VCaP (cell line): ENCODE data around the gene SRRM1.

ENCODE experiments used
- H3K27ac ChIP-seq: fragments of 450-650 bp; 2 replicates; pipeline ENCODE4 v1.5.1; 2017
- CTCF ChIP-seq: fragments of 450-650 bp; conservative IDR thresholded peaks from 2 replicates; pipeline ENCODE4 v1.5.1; 2017; ENCODE audit warnings: mild to moderate bottlenecking, moderate library complexity

Gene SRRM1

GRCh38 chr1:24644100-24644384 lies 940 bp downstream of the SRRM1 start:
- no peak for TF ChIP-seq CTCF
- H3K27ac ChIP-seq: peak overlapping the region; percentile 97

- H3K27ac ChIP-seq: no peak overlapping the region
- TF ChIP-seq CTCF: no peak
These were observed 5.8 kb downstream of the SRRM1 start for GRCh38 chr1:24648919-24649318.

- no peak overlapping the region; the same call in 1 of the 2 replicates for H3K27ac ChIP-seq
These were observed 9.3 kb downstream of the SRRM1 start for GRCh38 chr1:24652382-24652781.

GRCh38 chr1:24654010-24654409 lies 10.9 kb downstream of the SRRM1 start:
- no peak for TF ChIP-seq CTCF

More at GRCh38 chr1:24652382-24652781, 9.3 kb downstream of the SRRM1 start:
- TF ChIP-seq CTCF: no peak

GRCh38 chr1:24656046-24656445 lies 12.9 kb downstream of the SRRM1 start:
- H3K27ac ChIP-seq: peak overlapping the region; percentile 65
- no peak for TF ChIP-seq CTCF

More at GRCh38 chr1:24654010-24654409, 10.9 kb downstream of the SRRM1 start:
- H3K27ac ChIP-seq: peak overlapping the region; percentile 65

DNA sequence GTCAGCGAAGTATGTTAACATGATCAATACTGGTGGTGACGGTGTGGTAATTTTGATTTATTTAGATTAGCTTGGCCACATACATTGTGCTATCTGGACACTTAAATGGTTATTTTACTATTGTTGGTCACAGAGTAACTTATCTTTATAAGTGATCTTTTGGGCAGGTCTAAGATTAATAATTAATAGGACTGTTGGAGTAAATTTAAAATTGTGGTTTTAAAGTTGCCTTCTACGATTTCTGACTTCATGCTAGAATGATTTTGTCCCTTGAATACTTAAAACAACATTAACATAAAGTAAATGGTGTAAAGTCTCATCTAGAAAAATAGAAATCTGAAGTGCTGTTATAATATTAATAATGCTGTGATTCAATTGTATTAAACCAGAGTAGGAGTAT lies 14.7 kb downstream of the SRRM1 start:
- peak overlapping the region; percentile 65 for H3K27ac ChIP-seq
- TF ChIP-seq CTCF: no peak

- no peak for TF ChIP-seq CTCF
- no peak overlapping the region for H3K27ac ChIP-seq
These were observed 16.2 kb downstream of the SRRM1 start for GRCh38 chr1:24659166-24659904.
